GM12878 (cell line): ENCODE measurements around the gene GNGT2.

Experiments
- EP300 ChIP-seq, 2 experiments: fragments of 150-350 bp in 1 of 2; IDR thresholded peaks; 2 replicates each; pipeline ENCODE4 v1.6.1; 2011 to 2012; ENCODE audit warnings: low read depth in 2 of 2, low read length in 2 of 2, borderline replicate concordance in 1 of 2, improper control_type of control experiment in 1 of 2, inconsistent platforms in 1 of 2; ENCODE audit not compliant: control insufficient read depth in 1 of 2
- IRF4 ChIP-seq: IDR thresholded peaks from 2 replicates; pipeline ENCODE4 v1.6.1; 2011; ENCODE audit warnings: low read depth, low read length
- JUNB ChIP-seq: IDR thresholded peaks from 2 replicates; pipeline ENCODE4 v1.6.1; 2016; ENCODE audit warnings: antibody characterized with exemption, mild to moderate bottlenecking
- JUND ChIP-seq: IDR thresholded peaks from 2 replicates; pipeline ENCODE4 v1.6.1; 2012; ENCODE audit warnings: low read depth, mild to moderate bottlenecking, low read length, improper control_type of control experiment, moderate library complexity
- MXI1 ChIP-seq: fragments of 150-350 bp; IDR thresholded peaks from 2 replicates; pipeline ENCODE4 v1.6.1; 2011; ENCODE audit warnings: low read depth, mild to moderate bottlenecking, inconsistent platforms, low read length, improper control_type of control experiment
- NFIC ChIP-seq: IDR thresholded peaks from 2 replicates; pipeline ENCODE4 v1.6.1; 2012; ENCODE audit warnings: low read depth, mild to moderate bottlenecking, inconsistent platforms, low read length, moderate library complexity
- POLR2AphosphoS5 ChIP-seq: IDR thresholded peaks from 2 replicates; pipeline ENCODE4 v1.6.1; 2011; ENCODE audit warnings: mild to moderate bottlenecking, low read length, inconsistent platforms
- TCF7 ChIP-seq: IDR thresholded peaks from 2 replicates; pipeline ENCODE4 v1.6.1; 2014; ENCODE audit warnings: antibody characterized with exemption, borderline replicate concordance
- YY1 ChIP-seq: IDR thresholded peaks from 2 replicates; pipeline ENCODE4 v1.6.1; 2011; ENCODE audit warnings: low read depth, mild to moderate bottlenecking, low read length
- TF ChIP-seq, protein P1 (sequence below), 3 experiments: IDR thresholded peaks in 2 of 3; conservative IDR thresholded peaks in 1 of 3; 2 replicates each; pipeline ENCODE4 v1.5.1; 2011; ENCODE audit warnings: low read depth in 3 of 3, low read length in 3 of 3, mild to moderate bottlenecking in 3 of 3, control low read depth in 2 of 3, moderate library complexity in 2 of 3, inconsistent platforms in 1 of 3, mixed read lengths in 1 of 3; ENCODE audit not compliant: control insufficient read depth in 2 of 3, insufficient read depth in 1 of 3; ENCODE audit errors: extremely low read depth in 1 of 3
- TF ChIP-seq, protein P2 (sequence below): IDR thresholded peaks from 2 replicates; pipeline ENCODE4 v1.6.1; 2011; ENCODE audit warnings: borderline replicate concordance, low read depth, mild to moderate bottlenecking, moderate library complexity, low read length; ENCODE audit not compliant: insufficient read depth, poor library complexity, severe bottlenecking

DNA sequence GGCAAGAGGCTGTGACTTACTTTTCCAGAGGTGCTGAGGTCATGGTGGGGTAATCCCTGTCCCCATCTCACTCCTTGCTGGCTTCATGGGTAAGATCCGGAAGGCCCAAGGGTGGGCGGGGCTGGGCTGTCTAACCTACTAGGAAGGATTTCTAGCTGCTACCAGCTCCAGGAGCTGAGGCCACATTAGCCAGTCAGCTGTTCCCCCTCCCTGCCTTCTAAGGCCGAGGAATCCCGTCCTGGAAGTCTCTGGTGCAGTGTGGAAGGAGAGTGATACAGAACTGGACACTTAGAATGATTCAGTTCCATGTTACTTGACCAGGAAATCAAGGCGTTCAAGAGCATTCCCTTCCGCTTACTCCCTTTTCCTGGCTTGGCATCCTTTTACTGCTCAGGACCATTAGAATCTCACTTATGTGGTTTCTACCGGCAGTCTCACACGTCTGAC, 8.9 kb downstream of the GNGT2 start:
- TF ChIP-seq JUND (no peak), POLR2AphosphoS5 (no peak), EP300 (IDR thresholded peaks at IDR 0.05; ENCODE audit: borderline replicate concordance in 1 of 2, control insufficient read depth in 1 of 2, low read depth in 2 of 2, low read length in 2 of 2) (no peak), MXI1 (no peak), NFIC (no peak), TCF7 (no peak), JUNB (no peak), IRF4 (no peak), YY1 (no peak)
- TF ChIP-seq, protein P1, sequence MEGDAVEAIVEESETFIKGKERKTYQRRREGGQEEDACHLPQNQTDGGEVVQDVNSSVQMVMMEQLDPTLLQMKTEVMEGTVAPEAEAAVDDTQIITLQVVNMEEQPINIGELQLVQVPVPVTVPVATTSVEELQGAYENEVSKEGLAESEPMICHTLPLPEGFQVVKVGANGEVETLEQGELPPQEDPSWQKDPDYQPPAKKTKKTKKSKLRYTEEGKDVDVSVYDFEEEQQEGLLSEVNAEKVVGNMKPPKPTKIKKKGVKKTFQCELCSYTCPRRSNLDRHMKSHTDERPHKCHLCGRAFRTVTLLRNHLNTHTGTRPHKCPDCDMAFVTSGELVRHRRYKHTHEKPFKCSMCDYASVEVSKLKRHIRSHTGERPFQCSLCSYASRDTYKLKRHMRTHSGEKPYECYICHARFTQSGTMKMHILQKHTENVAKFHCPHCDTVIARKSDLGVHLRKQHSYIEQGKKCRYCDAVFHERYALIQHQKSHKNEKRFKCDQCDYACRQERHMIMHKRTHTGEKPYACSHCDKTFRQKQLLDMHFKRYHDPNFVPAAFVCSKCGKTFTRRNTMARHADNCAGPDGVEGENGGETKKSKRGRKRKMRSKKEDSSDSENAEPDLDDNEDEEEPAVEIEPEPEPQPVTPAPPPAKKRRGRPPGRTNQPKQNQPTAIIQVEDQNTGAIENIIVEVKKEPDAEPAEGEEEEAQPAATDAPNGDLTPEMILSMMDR (IDR thresholded peaks at IDR 0.05 in 2 of 3, conservative IDR thresholded peaks at IDR 0.05 in 1 of 3; ENCODE audit: control insufficient read depth in 2 of 3, extremely low read depth in 1 of 3, insufficient read depth in 1 of 3, low read depth in 3 of 3, low read length in 3 of 3), result no peak
- TF ChIP-seq, protein P2, sequence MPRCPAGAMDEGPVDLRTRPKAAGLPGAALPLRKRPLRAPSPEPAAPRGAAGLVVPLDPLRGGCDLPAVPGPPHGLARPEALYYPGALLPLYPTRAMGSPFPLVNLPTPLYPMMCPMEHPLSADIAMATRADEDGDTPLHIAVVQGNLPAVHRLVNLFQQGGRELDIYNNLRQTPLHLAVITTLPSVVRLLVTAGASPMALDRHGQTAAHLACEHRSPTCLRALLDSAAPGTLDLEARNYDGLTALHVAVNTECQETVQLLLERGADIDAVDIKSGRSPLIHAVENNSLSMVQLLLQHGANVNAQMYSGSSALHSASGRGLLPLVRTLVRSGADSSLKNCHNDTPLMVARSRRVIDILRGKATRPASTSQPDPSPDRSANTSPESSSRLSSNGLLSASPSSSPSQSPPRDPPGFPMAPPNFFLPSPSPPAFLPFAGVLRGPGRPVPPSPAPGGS, result no peak
